Measurements from ENCODE around the gene FGD2.

The FGD2 gene

DNA sequence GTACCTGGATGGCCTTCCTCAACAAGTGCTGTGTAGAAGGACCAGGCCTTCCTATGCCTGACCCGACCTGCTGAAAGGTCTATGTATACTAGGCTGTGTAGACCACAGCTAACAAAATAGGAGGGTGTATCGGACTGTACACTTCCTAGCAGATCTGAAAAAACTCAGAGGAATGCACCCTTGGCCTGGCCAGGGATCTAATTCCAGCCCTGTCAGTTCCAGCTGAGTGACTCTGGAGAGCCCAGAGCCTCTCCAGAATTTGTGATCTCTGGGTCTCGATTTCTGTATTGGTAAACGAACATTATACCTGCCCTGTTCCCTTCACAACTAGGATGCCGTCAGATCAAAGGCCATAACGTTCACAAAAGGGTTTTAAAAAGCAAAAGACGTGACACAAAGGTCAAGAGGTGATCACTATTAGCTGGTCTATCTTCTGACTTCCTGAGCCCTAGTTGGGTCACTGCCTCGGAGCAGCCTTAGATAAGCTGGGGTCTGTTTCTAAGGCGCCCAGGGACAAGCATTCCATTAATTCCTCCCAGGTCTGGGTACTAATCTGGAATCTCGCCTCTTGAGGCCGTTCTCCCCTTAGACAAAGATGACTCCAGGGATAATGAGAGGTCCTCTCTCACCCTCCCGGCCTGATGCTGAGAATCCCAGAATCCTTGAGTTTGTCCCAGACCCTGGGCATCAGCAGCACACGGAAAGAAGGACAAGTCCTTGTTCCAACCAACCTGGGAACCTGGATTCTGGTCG, 33.4 kb upstream of the FGD2 start:
- Histone ChIP-seq H3K4me3 (ENCODE audit: extremely low read depth, insufficient read depth, low read length, poor library complexity, severe bottlenecking) (no peak overlapping the region), H3K9me3 (ENCODE audit: control insufficient read depth, low read length) (no peaks in the 10 kb centered on the region), H3K4me1 (ENCODE audit: control insufficient read depth, insufficient read depth, low read length, poor library complexity, severe bottlenecking) (no peaks in the 10 kb centered on the region), H3K27ac (ENCODE audit: low read depth, low read length, severe bottlenecking) (peak overlapping the region; percentile 49), H3K36me3 (ENCODE audit: control insufficient read depth, insufficient read depth, low read length) (peaks cover 99% of the 10 kb centered on the region)
- WGBS, 2 experiments (ENCODE audit: insufficient coverage in 2 of 2) = 92 to 98% methylated on average over 12 to 13 of the region's 14 CpGs

DNA sequence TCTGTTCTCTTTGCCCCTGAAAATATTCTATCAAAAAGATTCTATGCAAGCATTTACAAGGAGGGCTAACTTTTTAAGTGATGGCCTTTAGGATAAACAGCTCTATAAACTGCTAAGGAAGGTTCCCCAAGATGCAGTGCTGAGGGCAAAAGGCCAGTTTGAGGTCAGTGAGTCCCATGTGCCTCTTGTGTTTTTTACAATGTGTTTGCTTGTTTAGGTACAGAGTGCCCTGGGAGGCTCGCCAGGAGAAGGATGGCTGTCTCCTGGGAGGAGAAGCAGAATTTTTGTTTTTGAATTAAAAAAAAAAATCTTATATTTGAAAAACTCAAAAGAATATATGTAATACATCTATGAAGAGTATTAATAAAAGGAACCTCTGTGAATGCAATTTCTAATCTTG, 32.3 kb upstream of the FGD2 start:
- peaks cover 100% of the 10 kb centered on the region for H3K36me3 ChIP-seq (ENCODE audit: control insufficient read depth, insufficient read depth, low read length)
- H3K9me3 ChIP-seq (ENCODE audit: control insufficient read depth, low read length) = no peaks in the 10 kb centered on the region
- WGBS, 2 experiments (ENCODE audit: insufficient coverage in 2 of 2) = no CpG with 5 or more reads among the region's 1 CpG
- no peak overlapping the region for H3K27ac ChIP-seq (ENCODE audit: low read depth, low read length, severe bottlenecking)
- H3K4me1 ChIP-seq (ENCODE audit: control insufficient read depth, insufficient read depth, low read length, poor library complexity, severe bottlenecking) = no peaks in the 10 kb centered on the region
- H3K4me3 ChIP-seq (ENCODE audit: extremely low read depth, insufficient read depth, low read length, poor library complexity, severe bottlenecking) = no peak overlapping the region

DNA sequence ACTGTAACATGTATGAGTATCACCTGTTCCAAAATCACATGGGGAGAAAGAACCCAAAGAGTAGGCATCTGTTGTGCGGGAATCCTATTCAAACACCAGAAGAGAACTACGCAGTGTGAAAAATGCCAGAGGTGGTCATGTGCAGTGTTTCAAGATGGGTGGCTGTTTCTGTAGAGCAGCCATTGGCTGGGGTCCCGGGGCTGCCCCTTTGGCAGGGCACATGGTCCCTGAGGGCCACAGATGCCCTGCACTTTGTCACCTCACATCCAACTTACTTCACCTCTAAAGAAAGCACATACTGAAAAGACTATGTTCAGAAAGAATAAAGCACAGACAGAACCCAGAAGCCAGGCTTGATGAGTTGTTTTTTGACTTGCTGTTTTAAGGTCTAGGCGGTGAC, 31.8 kb upstream of the FGD2 start:
- Histone ChIP-seq H3K4me3 (ENCODE audit: extremely low read depth, insufficient read depth, low read length, poor library complexity, severe bottlenecking) (no peak overlapping the region), H3K9me3 (ENCODE audit: control insufficient read depth, low read length) (no peaks in the 10 kb centered on the region), H3K4me1 (ENCODE audit: control insufficient read depth, insufficient read depth, low read length, poor library complexity, severe bottlenecking) (no peaks in the 10 kb centered on the region), H3K27ac (ENCODE audit: low read depth, low read length, severe bottlenecking) (no peak overlapping the region), H3K36me3 (ENCODE audit: control insufficient read depth, insufficient read depth, low read length) (peaks cover 100% of the 10 kb centered on the region)
- WGBS, 2 experiments (ENCODE audit: insufficient coverage in 2 of 2) = 100% methylated on average over 1 to 2 of the region's 4 CpGs

GRCh38 chr6:36975231-36976006, 30.0 kb upstream of the FGD2 start:
- 92 to 97% methylated on average over 4 to 5 of the region's 7 CpGs for WGBS, 2 experiments (ENCODE audit: insufficient coverage in 2 of 2)
- H3K4me1 ChIP-seq (ENCODE audit: control insufficient read depth, insufficient read depth, low read length, poor library complexity, severe bottlenecking) = no peaks in the 10 kb centered on the region
- H3K9me3 ChIP-seq (ENCODE audit: control insufficient read depth, low read length) = no peaks in the 10 kb centered on the region
- H3K36me3 ChIP-seq (ENCODE audit: control insufficient read depth, insufficient read depth, low read length) = peaks cover 100% of the 10 kb centered on the region
- no peak overlapping the region for H3K27ac ChIP-seq (ENCODE audit: low read depth, low read length, severe bottlenecking)
- H3K4me3 ChIP-seq (ENCODE audit: extremely low read depth, insufficient read depth, low read length, poor library complexity, severe bottlenecking) = no peak overlapping the region

DNA sequence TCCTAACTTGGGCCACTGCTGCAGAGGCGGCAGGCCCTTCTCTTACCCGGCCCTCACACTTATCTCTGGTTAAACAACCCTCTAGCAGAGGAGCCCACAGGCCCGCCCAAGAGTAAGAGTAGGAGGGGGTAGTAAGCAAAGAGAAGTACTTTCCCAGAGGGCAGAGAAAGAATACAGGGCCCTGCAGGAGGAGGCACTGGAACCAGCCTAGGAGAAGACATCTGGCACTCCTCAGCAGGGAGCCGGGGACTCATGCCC, 29.5 kb upstream of the FGD2 start:
- peaks cover 100% of the 10 kb centered on the region for H3K36me3 ChIP-seq (ENCODE audit: control insufficient read depth, insufficient read depth, low read length)
- WGBS, 2 experiments (ENCODE audit: insufficient coverage in 2 of 2) = 100% methylated on average over 1 of the region's 4 CpGs; no CpG with 5 or more reads in 1 of the 2 experiments

GRCh38 chr6:36976509-36976908, 28.9 kb upstream of the FGD2 start:
- 89 to 94% methylated on average over 4 to 7 of the region's 7 CpGs for WGBS, 2 experiments (ENCODE audit: insufficient coverage in 2 of 2)
- Histone ChIP-seq H3K27ac (ENCODE audit: low read depth, low read length, severe bottlenecking) (no peak overlapping the region), H3K36me3 (ENCODE audit: control insufficient read depth, insufficient read depth, low read length) (peaks cover 100% of the 10 kb centered on the region), H3K4me1 (ENCODE audit: control insufficient read depth, insufficient read depth, low read length, poor library complexity, severe bottlenecking) (peaks cover 4% of the 10 kb centered on the region), H3K9me3 (ENCODE audit: control insufficient read depth, low read length) (no peaks in the 10 kb centered on the region), H3K4me3 (ENCODE audit: extremely low read depth, insufficient read depth, low read length, poor library complexity, severe bottlenecking) (no peak overlapping the region)

More for the DNA sequence above, 29.5 kb upstream of the FGD2 start:
- H3K9me3 ChIP-seq (ENCODE audit: control insufficient read depth, low read length) = no peaks in the 10 kb centered on the region
- no peak overlapping the region for H3K27ac ChIP-seq (ENCODE audit: low read depth, low read length, severe bottlenecking)
- H3K4me1 ChIP-seq (ENCODE audit: control insufficient read depth, insufficient read depth, low read length, poor library complexity, severe bottlenecking) = peaks cover 3% of the 10 kb centered on the region
- no peak overlapping the region for H3K4me3 ChIP-seq (ENCODE audit: extremely low read depth, insufficient read depth, low read length, poor library complexity, severe bottlenecking)

DNA sequence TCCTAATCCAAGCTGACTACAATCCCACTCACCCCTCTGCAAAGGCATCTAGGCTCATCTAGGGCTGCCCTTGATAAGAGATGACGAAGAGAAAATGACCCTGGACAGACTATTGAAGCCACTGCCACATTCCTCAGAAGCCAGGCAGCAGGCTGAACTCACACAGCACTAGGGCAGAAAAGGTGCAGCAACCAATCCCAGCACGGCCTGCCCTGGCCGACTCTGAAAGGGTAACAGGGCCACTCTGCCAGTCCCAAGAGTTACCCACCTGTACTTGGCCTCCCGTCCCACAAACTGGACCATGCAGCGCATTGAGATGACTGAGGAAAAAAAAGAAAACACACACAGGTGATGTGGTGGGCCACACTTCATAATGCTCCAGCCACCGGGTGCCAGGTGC, 28.5 kb upstream of the FGD2 start:
- Histone ChIP-seq H3K4me3 (ENCODE audit: extremely low read depth, insufficient read depth, low read length, poor library complexity, severe bottlenecking) (no peak overlapping the region), H3K36me3 (ENCODE audit: control insufficient read depth, insufficient read depth, low read length) (peaks cover 100% of the 10 kb centered on the region), H3K27ac (ENCODE audit: low read depth, low read length, severe bottlenecking) (no peak overlapping the region), H3K4me1 (ENCODE audit: control insufficient read depth, insufficient read depth, low read length, poor library complexity, severe bottlenecking) (peaks cover 7% of the 10 kb centered on the region), H3K9me3 (ENCODE audit: control insufficient read depth, low read length) (no peaks in the 10 kb centered on the region)
- WGBS, 2 experiments (ENCODE audit: insufficient coverage in 2 of 2) = 97 to 100% methylated on average over 6 of the region's 6 CpGs

DNA sequence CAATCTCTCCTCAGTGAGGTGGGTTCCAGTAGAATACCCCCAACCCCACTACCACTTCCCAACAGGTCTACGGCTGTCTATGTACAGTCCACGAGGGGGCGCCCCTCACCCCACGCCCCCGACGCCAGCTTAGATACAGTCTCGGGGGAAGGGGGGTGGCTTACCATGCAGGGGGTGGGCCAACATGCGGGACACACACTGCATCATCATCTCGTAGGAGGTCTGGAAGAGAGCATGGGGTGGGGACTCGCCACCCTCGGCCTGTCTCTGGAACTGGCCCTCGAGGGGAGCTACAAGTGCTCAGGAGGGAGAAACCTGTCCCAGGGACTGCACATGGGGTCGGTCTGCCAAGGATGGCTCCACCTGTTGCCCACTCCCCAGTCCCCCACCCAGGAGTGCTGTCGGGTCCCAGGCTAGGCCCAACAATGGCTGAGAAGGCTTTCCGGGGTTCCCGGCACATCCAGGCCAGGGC, 27.9 kb upstream of the FGD2 start:
- Histone ChIP-seq H3K4me3 (ENCODE audit: extremely low read depth, insufficient read depth, low read length, poor library complexity, severe bottlenecking) (no peak overlapping the region), H3K9me3 (ENCODE audit: control insufficient read depth, low read length) (no peaks in the 10 kb centered on the region), H3K27ac (ENCODE audit: low read depth, low read length, severe bottlenecking) (no peak overlapping the region), H3K36me3 (ENCODE audit: control insufficient read depth, insufficient read depth, low read length) (peaks cover 99% of the 10 kb centered on the region), H3K4me1 (ENCODE audit: control insufficient read depth, insufficient read depth, low read length, poor library complexity, severe bottlenecking) (peaks cover 9% of the 10 kb centered on the region)
- 89 to 92% methylated on average over 9 to 14 of the region's 16 CpGs for WGBS, 2 experiments (ENCODE audit: insufficient coverage in 2 of 2)

DNA sequence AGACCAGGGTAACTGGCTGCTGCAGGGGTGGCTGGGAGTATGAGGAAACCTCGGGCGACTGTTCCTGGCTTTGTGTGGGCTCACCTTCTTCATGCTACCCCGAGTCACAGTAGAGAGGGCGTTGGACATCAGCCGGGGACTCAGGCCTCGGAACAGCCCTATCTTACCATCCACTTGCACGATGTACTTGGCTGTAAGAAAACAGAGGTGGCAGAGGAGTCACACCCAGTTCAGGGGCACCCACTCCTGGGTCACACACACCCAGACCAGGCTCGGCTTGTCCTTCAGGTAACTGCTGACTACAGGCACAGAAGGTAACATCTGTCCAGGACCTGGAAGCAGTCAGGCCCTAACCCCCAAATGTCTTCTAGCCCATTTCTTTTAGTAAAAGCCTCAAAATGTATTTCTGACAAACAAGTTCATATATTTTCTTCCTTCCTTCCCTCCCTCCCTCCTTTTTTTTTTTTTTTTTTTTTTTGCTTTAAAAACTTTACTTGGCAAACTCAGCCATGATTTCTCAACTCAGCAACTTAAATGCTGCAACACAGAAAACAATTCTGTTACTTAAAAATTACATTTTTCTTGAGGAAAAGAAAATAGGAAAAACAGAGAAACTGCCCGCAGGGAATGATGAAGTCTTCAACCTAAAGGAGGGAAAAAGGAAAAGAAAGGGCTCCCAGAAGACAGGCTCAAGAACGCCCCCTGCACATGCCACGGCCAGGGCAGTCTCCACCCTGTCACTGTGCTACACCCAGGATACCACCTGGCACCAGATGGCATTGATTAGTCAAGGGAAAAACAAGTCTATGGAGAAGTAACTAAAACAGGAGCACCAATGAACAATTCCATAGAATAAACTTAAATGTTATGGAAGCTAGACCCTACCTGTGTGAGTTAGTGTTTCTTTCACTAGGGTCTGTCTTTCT, 26.8 kb upstream of the FGD2 start:
- Histone ChIP-seq H3K9me3 (ENCODE audit: control insufficient read depth, low read length) (no peaks in the 10 kb centered on the region), H3K27ac (ENCODE audit: low read depth, low read length, severe bottlenecking) (no peak overlapping the region), H3K4me1 (ENCODE audit: control insufficient read depth, insufficient read depth, low read length, poor library complexity, severe bottlenecking) (peaks cover 21% of the 10 kb centered on the region), H3K4me3 (ENCODE audit: extremely low read depth, insufficient read depth, low read length, poor library complexity, severe bottlenecking) (no peak overlapping the region), H3K36me3 (ENCODE audit: control insufficient read depth, insufficient read depth, low read length) (peaks cover 98% of the 10 kb centered on the region)
- WGBS, 2 experiments (ENCODE audit: insufficient coverage in 2 of 2) = 96 to 99% methylated on average over 8 to 11 of the region's 11 CpGs

DNA sequence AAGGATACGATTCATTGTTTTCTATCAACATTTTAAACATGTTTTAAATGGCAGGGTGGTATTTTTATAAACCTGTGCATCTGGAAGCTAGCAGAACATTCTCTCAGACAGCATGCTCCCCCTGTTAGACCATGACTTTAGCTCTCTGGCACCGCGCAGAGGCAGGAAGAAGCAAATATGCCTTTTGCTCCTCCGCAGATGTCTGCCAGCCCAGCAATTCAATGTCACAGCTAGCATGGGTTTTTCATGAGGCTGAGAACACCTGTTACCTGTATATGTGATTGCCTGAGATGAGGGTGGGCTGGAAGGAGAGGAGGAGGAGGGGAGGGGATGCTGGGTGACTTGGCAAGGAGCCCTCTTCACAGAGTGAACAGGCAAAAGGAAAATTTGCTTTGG, 26.1 kb upstream of the FGD2 start:
- H3K9me3 ChIP-seq (ENCODE audit: control insufficient read depth, low read length) = no peaks in the 10 kb centered on the region
- no peak overlapping the region for H3K27ac ChIP-seq (ENCODE audit: low read depth, low read length, severe bottlenecking)
- H3K36me3 ChIP-seq (ENCODE audit: control insufficient read depth, insufficient read depth, low read length) = peaks cover 97% of the 10 kb centered on the region
- 72% methylated on average over 3 of the region's 4 CpGs; no CpG with 5 or more reads in 1 of the 2 experiments for WGBS, 2 experiments (ENCODE audit: insufficient coverage in 2 of 2)
- peaks cover 26% of the 10 kb centered on the region for H3K4me1 ChIP-seq (ENCODE audit: control insufficient read depth, insufficient read depth, low read length, poor library complexity, severe bottlenecking)
- no peak overlapping the region for H3K4me3 ChIP-seq (ENCODE audit: extremely low read depth, insufficient read depth, low read length, poor library complexity, severe bottlenecking)

All from mesodermal cell (in vitro differentiated cells).